Prostate gland (tissue), 2 donors: ENCODE results near the gene HPGD. TPM values are rescaled to one million over a fixed set of nuclear protein-coding genes. Genes with fewer than 3 reads are reported as not detected.

ENCODE experiments used
- DNase-seq: peaks from one replicate; pipeline ENCODE4 v3.0.0-alpha.2; 2019; ENCODE audit warnings: low spot score
- H3K27ac ChIP-seq, 2 donors: fragments of 200-600 bp; sonication (generic); 2 replicates each; pipeline ENCODE4 v1.5.1; 2017 to 2019
- H3K27me3 ChIP-seq: fragments of 200-600 bp; sonication (generic); replicated peaks from 2 replicates; pipeline ENCODE4 v1.5.1; 2019; ENCODE audit not compliant: insufficient read depth
- H3K36me3 ChIP-seq, 2 donors: fragments of 200-600 bp; sonication (generic); 1 replicate in 1 of 2; 2 replicates in 1 of 2; pipeline versions ENCODE4 v1.5.1 to v1.8.1; 2017 to 2019
- H3K4me1 ChIP-seq: fragments of 200-600 bp; sonication (generic); replicated peaks from 2 replicates; pipeline ENCODE4 v1.5.1; 2019
- H3K4me3 ChIP-seq, 2 donors: fragments of 200-600 bp; sonication (generic); 2 replicates each; pipeline ENCODE4 v1.5.1; 2017 to 2019
- H3K9me3 ChIP-seq: fragments of 200-600 bp; sonication (generic); 2 replicates; pipeline ENCODE4 v1.5.1; 2017
- POLR2A ChIP-seq: fragments of 450-650 bp; IDR thresholded peaks from one replicate; pipeline ENCODE4 v1.6.1; 2016; ENCODE audit warnings: antibody characterized with exemption, mild to moderate bottlenecking
- POLR2AphosphoS5 ChIP-seq: sonication (generic); formaldehyde crosslinking; IDR thresholded peaks from one replicate; pipeline ENCODE4 v1.6.1; 2017; ENCODE audit warnings: antibody characterized with exemption
- WGBS: methylation state at CpG from one replicate; pipeline ENCODE4 v1.1.5; 2018; 5-methylcytosine and 5-hydroxymethylcytosine counted together
- intact Hi-C: fragments of 100-400 bp; cut with DNase I; formaldehyde crosslinking; loops from one replicate; pipeline ENCODE4 v1.14.2; 2022
- total RNA-seq, 2 donors: library from RNA; depleted of rRNA; stranded (reverse); fragments of >200 nt; gene quantifications; one replicate each; pipeline ENCODE4 v1.1.0, GENCODE V29; 2016
- TF ChIP-seq, protein P1 (sequence below), 4 experiments: fragments of 200-600 bp in 2 of 4; fragments of 450-650 bp in 2 of 4; sonication (generic) in 2 of 4; IDR thresholded peaks; 1 replicate in 3 of 4; 2 replicates in 1 of 4; pipeline ENCODE4 v1.5.1; 2016 to 2019; ENCODE audit warnings: antibody characterized with exemption in 4 of 4, mild to moderate bottlenecking in 2 of 4, moderate library complexity in 2 of 4

Gene HPGD
- total RNA-seq, 2 donors from 2014 or later: 6.5 to 37.7 TPM

DNA sequence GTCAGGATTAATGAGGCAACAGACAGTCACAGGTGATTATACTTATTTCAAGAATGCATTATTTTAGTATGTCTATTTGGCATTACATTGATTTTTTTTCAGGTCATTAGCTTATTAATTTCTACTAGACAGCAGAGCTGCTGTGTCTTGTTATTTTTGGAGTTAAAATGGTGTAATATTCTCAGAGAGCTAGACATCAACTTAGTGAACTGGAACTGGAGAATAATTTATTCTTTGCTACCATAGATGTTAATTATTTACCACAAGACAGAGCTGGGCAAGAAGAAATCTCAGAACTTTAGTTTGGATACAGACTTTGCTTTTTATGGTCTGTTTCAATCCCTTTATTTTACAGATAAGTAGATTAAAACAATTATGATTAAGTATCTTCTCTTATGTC lies 10.2 kb upstream of the HPGD start:
- no peak overlapping the region for H3K27ac ChIP-seq
- intact Hi-C loops: no loop called here

DNA sequence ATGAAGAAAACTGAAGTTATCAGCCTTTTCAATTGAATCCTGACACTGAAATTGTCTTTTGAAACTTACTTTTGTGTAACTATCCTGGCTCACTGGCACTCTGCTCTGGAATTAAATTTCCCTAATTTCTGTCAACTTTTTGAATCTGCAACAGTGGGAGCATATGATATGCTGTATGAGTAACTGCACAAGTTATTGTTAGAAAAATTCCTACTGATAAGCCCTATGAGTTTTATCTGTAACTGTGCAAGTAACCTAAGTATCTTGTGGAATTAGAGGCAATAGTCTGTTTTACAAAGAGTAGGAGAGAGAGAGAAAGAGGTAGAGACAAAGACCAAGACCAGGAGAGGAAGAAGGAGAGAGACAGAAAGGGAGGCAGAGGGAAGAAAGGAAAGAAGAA lies 9.2 kb upstream of the HPGD start:
- no peaks in the 10 kb centered on the region for H3K27me3 ChIP-seq
- H3K9me3 ChIP-seq: no peaks in the 10 kb centered on the region
- no peak for DNase-seq
- H3K36me3 ChIP-seq: no peaks in the 10 kb centered on the region
- no peak overlapping the region for H3K4me3 ChIP-seq
- H3K4me1 ChIP-seq: no peaks in the 10 kb centered on the region
- intact Hi-C loops: no loop called here
- no peak for TF ChIP-seq POLR2AphosphoS5
- TF ChIP-seq, protein P1, sequence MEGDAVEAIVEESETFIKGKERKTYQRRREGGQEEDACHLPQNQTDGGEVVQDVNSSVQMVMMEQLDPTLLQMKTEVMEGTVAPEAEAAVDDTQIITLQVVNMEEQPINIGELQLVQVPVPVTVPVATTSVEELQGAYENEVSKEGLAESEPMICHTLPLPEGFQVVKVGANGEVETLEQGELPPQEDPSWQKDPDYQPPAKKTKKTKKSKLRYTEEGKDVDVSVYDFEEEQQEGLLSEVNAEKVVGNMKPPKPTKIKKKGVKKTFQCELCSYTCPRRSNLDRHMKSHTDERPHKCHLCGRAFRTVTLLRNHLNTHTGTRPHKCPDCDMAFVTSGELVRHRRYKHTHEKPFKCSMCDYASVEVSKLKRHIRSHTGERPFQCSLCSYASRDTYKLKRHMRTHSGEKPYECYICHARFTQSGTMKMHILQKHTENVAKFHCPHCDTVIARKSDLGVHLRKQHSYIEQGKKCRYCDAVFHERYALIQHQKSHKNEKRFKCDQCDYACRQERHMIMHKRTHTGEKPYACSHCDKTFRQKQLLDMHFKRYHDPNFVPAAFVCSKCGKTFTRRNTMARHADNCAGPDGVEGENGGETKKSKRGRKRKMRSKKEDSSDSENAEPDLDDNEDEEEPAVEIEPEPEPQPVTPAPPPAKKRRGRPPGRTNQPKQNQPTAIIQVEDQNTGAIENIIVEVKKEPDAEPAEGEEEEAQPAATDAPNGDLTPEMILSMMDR (IDR thresholded peaks at IDR 0.05): no peak
- no peak for TF ChIP-seq POLR2A
- no peak overlapping the region for H3K27ac ChIP-seq

More for the DNA sequence above, 10.2 kb upstream of the HPGD start:
- H3K9me3 ChIP-seq: no peaks in the 10 kb centered on the region
- H3K4me1 ChIP-seq: no peaks in the 10 kb centered on the region
- DNase-seq: no peak
- TF ChIP-seq POLR2A (no peak), POLR2AphosphoS5 (no peak)
- TF ChIP-seq, protein P1 (IDR thresholded peaks at IDR 0.05): no peak
- H3K27me3 ChIP-seq: no peaks in the 10 kb centered on the region
- no peak overlapping the region for H3K4me3 ChIP-seq
- H3K36me3 ChIP-seq: no peaks in the 10 kb centered on the region

DNA sequence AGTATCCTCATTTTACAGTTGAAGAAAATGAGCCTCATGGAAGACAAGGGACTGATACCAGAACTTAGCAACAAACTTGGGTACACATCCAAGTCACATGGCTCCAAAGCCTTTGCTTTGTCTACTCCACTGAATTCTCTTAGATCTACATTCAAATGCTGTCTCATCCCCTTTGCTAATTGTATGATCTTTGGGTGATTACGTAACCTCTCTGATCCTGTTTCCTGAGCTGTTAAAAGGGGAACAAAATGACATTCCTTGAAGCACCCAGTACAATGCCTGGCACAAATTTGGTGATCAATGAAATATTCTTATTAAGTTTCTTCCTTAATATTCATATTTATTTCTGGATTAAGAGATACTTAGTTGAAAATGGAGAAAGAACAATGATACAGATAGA lies 5.9 kb upstream of the HPGD start:
- Histone ChIP-seq H3K27me3 (no peaks in the 10 kb centered on the region), H3K36me3 (no peaks in the 10 kb centered on the region), H3K9me3 (no peaks in the 10 kb centered on the region), H3K4me1 (no peaks in the 10 kb centered on the region), H3K27ac (no peak overlapping the region), H3K4me3 (no peak overlapping the region)
- TF ChIP-seq, protein P1 (IDR thresholded peaks at IDR 0.05): no peak
- no peak for TF ChIP-seq POLR2AphosphoS5
- no peak for TF ChIP-seq POLR2A
- DNase-seq: no peak
- intact Hi-C loops: loop anchor here (10.0 kb wide), 1 partner anchor 133 kb away; no protein-coding TSS in a partner anchor
- WGBS: 90% methylated on average over 1 of the region's 1 CpG

DNA sequence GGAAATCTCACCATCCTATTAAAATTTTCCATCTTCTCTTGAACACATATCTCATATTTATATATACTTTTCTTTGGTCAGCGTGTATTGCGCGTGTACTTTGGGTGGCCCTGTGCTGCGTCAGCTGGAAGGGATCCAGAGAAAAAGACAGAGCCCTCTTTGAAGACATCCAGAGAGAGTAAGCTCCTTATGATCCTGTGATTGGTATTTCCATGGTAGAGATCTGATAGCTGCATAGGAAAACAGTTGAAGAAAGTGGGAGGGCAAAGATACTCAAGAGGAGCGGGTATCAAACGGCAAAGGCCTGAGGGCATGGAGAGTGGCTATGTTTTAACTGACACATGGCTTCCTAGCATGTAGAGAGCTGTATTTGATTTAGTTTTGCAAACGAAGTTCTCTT lies 4.4 kb upstream of the HPGD start:
- Histone ChIP-seq H3K27ac (no peak overlapping the region), H3K9me3 (no peaks in the 10 kb centered on the region), H3K36me3 (no peaks in the 10 kb centered on the region), H3K4me1 (no peaks in the 10 kb centered on the region), H3K27me3 (no peaks in the 10 kb centered on the region), H3K4me3 (no peak overlapping the region)
- DNase-seq: no peak
- intact Hi-C loops: loop anchor here (10.0 kb wide), 1 partner anchor 132 kb away; no protein-coding TSS in a partner anchor
- WGBS: 77% methylated on average over 7 of the region's 7 CpGs
- TF ChIP-seq POLR2AphosphoS5: no peak
- TF ChIP-seq POLR2A: no peak
- TF ChIP-seq, protein P1 (IDR thresholded peaks at IDR 0.05): no peak

DNA sequence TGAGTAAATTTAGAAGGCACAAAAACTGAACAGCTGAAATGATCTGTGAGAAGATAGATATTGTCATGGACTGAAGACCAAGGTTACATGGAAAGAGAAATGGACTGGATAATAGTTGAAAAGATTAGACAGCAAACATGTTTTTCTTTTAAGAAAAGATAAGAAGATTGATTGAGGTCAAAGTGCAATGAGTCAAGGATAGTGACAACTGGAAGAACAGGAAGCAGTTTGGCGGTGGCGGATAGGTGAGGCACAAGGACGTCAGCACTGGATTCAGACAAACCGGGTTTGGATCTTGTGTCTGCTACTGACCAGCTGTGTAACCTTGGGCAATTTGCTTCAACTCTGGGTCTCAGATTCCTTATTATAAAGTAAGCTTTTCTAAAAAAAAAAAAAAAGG lies 2.0 kb upstream of the HPGD start:
- H3K4me3 ChIP-seq: no peak overlapping the region
- H3K27ac ChIP-seq: no peak overlapping the region
- no peaks in the 10 kb centered on the region for H3K4me1 ChIP-seq
- no peak for TF ChIP-seq POLR2AphosphoS5
- TF ChIP-seq POLR2A: no peak
- no peak for DNase-seq
- H3K27me3 ChIP-seq: no peaks in the 10 kb centered on the region
- no peaks in the 10 kb centered on the region for H3K36me3 ChIP-seq
- 57% methylated on average over 4 of the region's 4 CpGs for WGBS
- no peaks in the 10 kb centered on the region for H3K9me3 ChIP-seq
- intact Hi-C loops: loop anchor here (10.0 kb wide), 1 partner anchor 129 kb away; no protein-coding TSS in a partner anchor
